ENCODE measurements around the gene KIF16B. TPM values are rescaled to one million over a fixed set of nuclear protein-coding genes. Genes with fewer than 3 reads are reported as not detected.

KIF16B gene
- total and polyA plus RNA-seq, 2 experiments from 2014 or later: 6.5 to 11.1 TPM

DNA sequence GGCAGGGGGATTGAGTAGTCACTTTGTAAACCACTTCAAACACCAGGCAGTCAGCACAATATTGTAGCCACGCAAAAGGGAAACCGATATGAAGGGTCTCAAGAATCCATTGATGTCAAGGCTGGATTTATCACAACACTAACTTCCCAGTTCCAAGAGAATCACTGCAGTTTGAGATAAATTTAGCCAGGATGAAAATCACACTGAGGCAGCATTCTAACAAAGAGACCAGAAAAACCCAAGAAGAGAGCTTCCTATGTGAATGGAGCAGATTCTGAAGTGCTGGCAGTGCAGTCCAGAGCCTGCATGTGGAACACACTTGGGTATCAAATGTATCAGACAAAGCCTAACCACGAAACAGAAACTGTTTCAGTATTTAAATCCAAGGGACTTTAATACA is 84.6 kb downstream of the KIF16B start (continued):
- no peak for TF ChIP-seq ZNF462 (CRISPR knock-in tag; IDR thresholded peaks at IDR 0.05)

DNA sequence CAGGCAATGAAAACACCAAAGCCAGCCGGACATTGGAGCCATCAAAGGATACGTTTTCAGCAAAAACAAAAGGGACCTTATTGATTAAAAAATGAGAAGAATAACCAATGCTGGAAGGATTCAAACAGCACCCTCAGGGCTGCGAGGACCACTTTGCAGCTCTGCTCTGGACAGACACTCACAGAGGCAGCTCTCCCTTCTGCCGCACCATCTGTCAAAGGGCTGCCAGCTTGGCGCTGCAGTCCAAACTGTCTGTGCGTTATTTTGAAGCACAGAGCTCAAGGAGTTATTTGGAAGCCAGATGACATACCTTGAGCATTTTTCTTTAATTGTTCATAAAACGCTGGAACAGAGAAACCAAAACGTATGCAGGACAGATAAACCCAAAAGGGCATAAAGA is 85.2 kb downstream of the KIF16B start:
- Histone ChIP-seq H3K4me1 (ENCODE audit: insufficient read depth) (peaks cover 19% of the 10 kb centered on the region), H3K36me3 (ENCODE audit: insufficient read depth) (no peaks in the 10 kb centered on the region), H3K27ac (ENCODE audit: low read depth) (0 out of 2 replicates have a peak overlapping the region, but pooled peaks have one; percentile 50), H3K9me2 (ENCODE audit: insufficient read depth) (0 out of 2 replicates have a peak, but pooled peaks cover 6% of the 10 kb centered on the region), H3K4me2 (no peak overlapping the region), H3F3A (replicated peaks; ENCODE audit: low read depth) (no peaks in the 10 kb centered on the region), H4K20me1 (replicated peaks; ENCODE audit: insufficient read depth) (no peaks in the 10 kb centered on the region), H3K79me2 (replicated peaks; ENCODE audit: insufficient read depth) (no peaks in the 10 kb centered on the region), H3K4me3 (no peak overlapping the region), H3K27me3 (ENCODE audit: insufficient read depth) (no peaks in the 10 kb centered on the region), H2AFZ (no peak overlapping the region)
- TF ChIP-seq POLR2AphosphoS5 (IDR thresholded peaks at IDR 0.05; ENCODE audit: low read depth) (no peak), ZNF331 (CRISPR knock-in tag; IDR thresholded peaks at IDR 0.05; ENCODE audit: low read depth) (no peak)
- Mint-ChIP-seq H3K27ac (0 out of 2 replicates have a peak overlapping the region, but pooled peaks have one; percentile 16), H3K9me3 (no peaks in the 10 kb centered on the region), H3K4me3 (no peak overlapping the region), H3K36me3 (ENCODE audit: low read depth) (no peaks in the 10 kb centered on the region; the same call in 2 of the 3 replicates), H3K27me3 (ENCODE audit: insufficient read depth, low read depth, poor library complexity) (peaks cover 2% of the 10 kb centered on the region), H3K4me1 (peaks cover 26% of the 10 kb centered on the region)
- no peak for DNase-seq (ENCODE audit: low spot score)
- ATAC-seq: no peak

DNA sequence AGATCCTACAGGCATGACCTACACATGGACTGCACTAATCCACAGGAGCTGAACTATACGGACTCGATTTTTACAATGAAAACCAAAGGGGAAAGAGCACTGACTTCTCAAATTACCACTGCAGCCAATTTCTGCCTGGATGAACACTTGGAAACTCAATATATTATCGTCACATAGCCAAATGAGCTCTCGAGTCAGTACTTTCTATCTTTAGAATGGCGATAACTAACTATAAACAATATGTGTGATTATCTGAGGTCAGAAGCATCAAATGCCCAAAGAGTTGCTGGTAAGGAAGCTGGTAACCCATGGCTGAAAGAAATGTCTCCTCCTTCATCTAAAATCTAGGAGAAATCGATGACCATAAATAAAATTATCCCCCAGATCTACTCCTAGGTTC is 86.7 kb downstream of the KIF16B start:
- Histone ChIP-seq H3K4me2 (no peak overlapping the region), H3K36me3 (ENCODE audit: insufficient read depth) (no peaks in the 10 kb centered on the region), H3K27ac (ENCODE audit: low read depth) (no peak overlapping the region), H3K9me2 (ENCODE audit: insufficient read depth) (0 out of 2 replicates have a peak, but pooled peaks cover 6% of the 10 kb centered on the region), H3K4me1 (ENCODE audit: insufficient read depth) (peaks cover 19% of the 10 kb centered on the region), H3K79me2 (replicated peaks; ENCODE audit: insufficient read depth) (no peaks in the 10 kb centered on the region), H3K4me3 (no peak overlapping the region), H3F3A (replicated peaks; ENCODE audit: low read depth) (no peaks in the 10 kb centered on the region), H3K27me3 (ENCODE audit: insufficient read depth) (no peaks in the 10 kb centered on the region), H2AFZ (no peak overlapping the region), H4K20me1 (replicated peaks; ENCODE audit: insufficient read depth) (no peaks in the 10 kb centered on the region)
- Mint-ChIP-seq H3K27me3 (ENCODE audit: insufficient read depth, low read depth, poor library complexity) (peaks cover 2% of the 10 kb centered on the region), H3K4me1 (peaks cover 26% of the 10 kb centered on the region), H3K9me3 (no peaks in the 10 kb centered on the region), H3K4me3 (no peak overlapping the region), H3K27ac (peak overlapping the region; percentile 65; the same call in 1 of the 2 replicates), H3K36me3 (ENCODE audit: low read depth) (no peaks in the 10 kb centered on the region; the same call in 2 of the 3 replicates)
- DNase-seq (ENCODE audit: low spot score) (no peak), ATAC-seq (no peak)
- TF ChIP-seq, protein P1, sequence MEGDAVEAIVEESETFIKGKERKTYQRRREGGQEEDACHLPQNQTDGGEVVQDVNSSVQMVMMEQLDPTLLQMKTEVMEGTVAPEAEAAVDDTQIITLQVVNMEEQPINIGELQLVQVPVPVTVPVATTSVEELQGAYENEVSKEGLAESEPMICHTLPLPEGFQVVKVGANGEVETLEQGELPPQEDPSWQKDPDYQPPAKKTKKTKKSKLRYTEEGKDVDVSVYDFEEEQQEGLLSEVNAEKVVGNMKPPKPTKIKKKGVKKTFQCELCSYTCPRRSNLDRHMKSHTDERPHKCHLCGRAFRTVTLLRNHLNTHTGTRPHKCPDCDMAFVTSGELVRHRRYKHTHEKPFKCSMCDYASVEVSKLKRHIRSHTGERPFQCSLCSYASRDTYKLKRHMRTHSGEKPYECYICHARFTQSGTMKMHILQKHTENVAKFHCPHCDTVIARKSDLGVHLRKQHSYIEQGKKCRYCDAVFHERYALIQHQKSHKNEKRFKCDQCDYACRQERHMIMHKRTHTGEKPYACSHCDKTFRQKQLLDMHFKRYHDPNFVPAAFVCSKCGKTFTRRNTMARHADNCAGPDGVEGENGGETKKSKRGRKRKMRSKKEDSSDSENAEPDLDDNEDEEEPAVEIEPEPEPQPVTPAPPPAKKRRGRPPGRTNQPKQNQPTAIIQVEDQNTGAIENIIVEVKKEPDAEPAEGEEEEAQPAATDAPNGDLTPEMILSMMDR (conservative IDR thresholded peaks at IDR 0.05; ENCODE audit: low read depth in 2 of 2): no peak
- TF ChIP-seq CREB1 (CRISPR knock-in tag; IDR thresholded peaks at IDR 0.05; ENCODE audit: low read depth) (no peak), EZH2phosphoT487 (IDR thresholded peaks at IDR 0.05; ENCODE audit: unreplicated experiment) (no peak), STAT1 (IDR thresholded peaks at IDR 0.05; ENCODE audit: unreplicated experiment) (no peak)
- TF ChIP-seq, protein P2, sequence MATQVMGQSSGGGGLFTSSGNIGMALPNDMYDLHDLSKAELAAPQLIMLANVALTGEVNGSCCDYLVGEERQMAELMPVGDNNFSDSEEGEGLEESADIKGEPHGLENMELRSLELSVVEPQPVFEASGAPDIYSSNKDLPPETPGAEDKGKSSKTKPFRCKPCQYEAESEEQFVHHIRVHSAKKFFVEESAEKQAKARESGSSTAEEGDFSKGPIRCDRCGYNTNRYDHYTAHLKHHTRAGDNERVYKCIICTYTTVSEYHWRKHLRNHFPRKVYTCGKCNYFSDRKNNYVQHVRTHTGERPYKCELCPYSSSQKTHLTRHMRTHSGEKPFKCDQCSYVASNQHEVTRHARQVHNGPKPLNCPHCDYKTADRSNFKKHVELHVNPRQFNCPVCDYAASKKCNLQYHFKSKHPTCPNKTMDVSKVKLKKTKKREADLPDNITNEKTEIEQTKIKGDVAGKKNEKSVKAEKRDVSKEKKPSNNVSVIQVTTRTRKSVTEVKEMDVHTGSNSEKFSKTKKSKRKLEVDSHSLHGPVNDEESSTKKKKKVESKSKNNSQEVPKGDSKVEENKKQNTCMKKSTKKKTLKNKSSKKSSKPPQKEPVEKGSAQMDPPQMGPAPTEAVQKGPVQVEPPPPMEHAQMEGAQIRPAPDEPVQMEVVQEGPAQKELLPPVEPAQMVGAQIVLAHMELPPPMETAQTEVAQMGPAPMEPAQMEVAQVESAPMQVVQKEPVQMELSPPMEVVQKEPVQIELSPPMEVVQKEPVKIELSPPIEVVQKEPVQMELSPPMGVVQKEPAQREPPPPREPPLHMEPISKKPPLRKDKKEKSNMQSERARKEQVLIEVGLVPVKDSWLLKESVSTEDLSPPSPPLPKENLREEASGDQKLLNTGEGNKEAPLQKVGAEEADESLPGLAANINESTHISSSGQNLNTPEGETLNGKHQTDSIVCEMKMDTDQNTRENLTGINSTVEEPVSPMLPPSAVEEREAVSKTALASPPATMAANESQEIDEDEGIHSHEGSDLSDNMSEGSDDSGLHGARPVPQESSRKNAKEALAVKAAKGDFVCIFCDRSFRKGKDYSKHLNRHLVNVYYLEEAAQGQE (IDR thresholded peaks at IDR 0.05; ENCODE audit: unreplicated experiment): no peak

Measured in GM23338 (cell line).